ENCODE results near the gene RAB25. TPM values are rescaled to one million over a fixed set of nuclear protein-coding genes. Genes with fewer than 3 reads are reported as not detected.

The RAB25 gene
- total RNA-seq, 1 donor from 2014 or later, result 3.1 TPM

GRCh38 chr1:156080863-156081179, 19.9 kb downstream of the RAB25 start:
- no peak for FAIRE-seq
- DNase-seq (ENCODE audit: low read depth), result no peak
- H3K4me1 ChIP-seq (ENCODE audit: insufficient read depth, low read length), result peaks cover 37% of the 10 kb centered on the region
- H3K79me2 ChIP-seq (ENCODE audit: insufficient read depth, low read length), result peaks cover 91% of the 10 kb centered on the region
- peak overlapping the region; percentile 94 for H3K4me2 ChIP-seq (ENCODE audit: low read length)
- H3K36me3 ChIP-seq (ENCODE audit: insufficient read depth, low read length), result peaks cover 2% of the 10 kb centered on the region
- peak overlapping the region; percentile 97 for H3K4me3 Mint-ChIP-seq (ENCODE audit: unreplicated experiment)
- no peaks in the 10 kb centered on the region for H3K27me3 Mint-ChIP-seq (ENCODE audit: low read depth, unreplicated experiment)
- peak overlapping the region; percentile 91 for H3K4me3 ChIP-seq (ENCODE audit: insufficient read depth, low read depth, low read length)
- peaks cover 14% of the 10 kb centered on the region for H3K36me3 Mint-ChIP-seq (ENCODE audit: low read depth, unreplicated experiment)
- no peaks in the 10 kb centered on the region for H3K9me3 ChIP-seq (ENCODE audit: insufficient read depth, low read depth, low read length)
- no peaks in the 10 kb centered on the region for H3K27me3 ChIP-seq (ENCODE audit: insufficient read depth, low read length)
- H3K4me1 Mint-ChIP-seq (ENCODE audit: low read depth, unreplicated experiment), result peaks cover 37% of the 10 kb centered on the region
- TF ChIP-seq EZH2 (IDR thresholded peaks at IDR 0.05; ENCODE audit: insufficient read depth, low read length) (no peak), CTCF (IDR thresholded peaks at IDR 0.05; ENCODE audit: insufficient read depth, low read depth, low read length) (no peak)
- H3K27ac ChIP-seq (ENCODE audit: low read depth, low read length), result peak overlapping the region; percentile 57
- peak overlapping the region; percentile 77 for H3K27ac Mint-ChIP-seq (ENCODE audit: unreplicated experiment)
- peaks cover 75% of the 10 kb centered on the region for H4K20me1 ChIP-seq (ENCODE audit: insufficient read depth, low read length)
- H3K9ac ChIP-seq (ENCODE audit: low read length), result peak overlapping the region; percentile 94
- peak overlapping the region; percentile 45 for H2AFZ ChIP-seq (ENCODE audit: low read depth, low read length)
- H3K9me3 Mint-ChIP-seq (ENCODE audit: unreplicated experiment), result no peaks in the 10 kb centered on the region

- Mint-ChIP-seq H3K9me3 (ENCODE audit: unreplicated experiment) (no peaks in the 10 kb centered on the region), H3K4me3 (ENCODE audit: unreplicated experiment) (peak overlapping the region; percentile 97), H3K4me1 (ENCODE audit: low read depth, unreplicated experiment) (peaks cover 39% of the 10 kb centered on the region), H3K27ac (ENCODE audit: unreplicated experiment) (peak overlapping the region; percentile 77), H3K36me3 (ENCODE audit: low read depth, unreplicated experiment) (peaks cover 16% of the 10 kb centered on the region), H3K27me3 (ENCODE audit: low read depth, unreplicated experiment) (no peaks in the 10 kb centered on the region)
- Histone ChIP-seq H4K20me1 (ENCODE audit: insufficient read depth, low read length) (peaks cover 75% of the 10 kb centered on the region), H3K27me3 (ENCODE audit: insufficient read depth, low read length) (no peaks in the 10 kb centered on the region), H3K4me3 (ENCODE audit: insufficient read depth, low read depth, low read length) (peak overlapping the region; percentile 91), H3K9ac (ENCODE audit: low read length) (peak overlapping the region; percentile 94), H3K4me2 (ENCODE audit: low read length) (peak overlapping the region; percentile 94), H2AFZ (ENCODE audit: low read depth, low read length) (peak overlapping the region; percentile 45), H3K36me3 (ENCODE audit: insufficient read depth, low read length) (peaks cover 2% of the 10 kb centered on the region), H3K9me3 (ENCODE audit: insufficient read depth, low read depth, low read length) (no peaks in the 10 kb centered on the region), H3K4me1 (ENCODE audit: insufficient read depth, low read length) (peaks cover 40% of the 10 kb centered on the region), H3K27ac (ENCODE audit: low read depth, low read length) (peak overlapping the region; percentile 57), H3K79me2 (ENCODE audit: insufficient read depth, low read length) (peaks cover 86% of the 10 kb centered on the region)
- TF ChIP-seq EZH2 (IDR thresholded peaks at IDR 0.05; ENCODE audit: insufficient read depth, low read length) (no peak), CTCF (IDR thresholded peaks at IDR 0.05; ENCODE audit: insufficient read depth, low read depth, low read length) (no peak)
- FAIRE-seq (no peak), DNase-seq (ENCODE audit: low read depth) (no peak)
Observed at GRCh38 chr1:156081180-156081916, 20.4 kb downstream of the RAB25 start.

- Histone ChIP-seq H3K36me3 (ENCODE audit: insufficient read depth, low read length) (peaks cover 2% of the 10 kb centered on the region), H3K4me3 (ENCODE audit: insufficient read depth, low read depth, low read length) (peak overlapping the region; percentile 71), H2AFZ (ENCODE audit: low read depth, low read length) (no peak overlapping the region), H3K9me3 (ENCODE audit: insufficient read depth, low read depth, low read length) (no peaks in the 10 kb centered on the region), H4K20me1 (ENCODE audit: insufficient read depth, low read length) (peaks cover 71% of the 10 kb centered on the region), H3K27ac (ENCODE audit: low read depth, low read length) (peak overlapping the region; percentile 61), H3K79me2 (ENCODE audit: insufficient read depth, low read length) (peaks cover 80% of the 10 kb centered on the region), H3K4me2 (ENCODE audit: low read length) (peak overlapping the region; percentile 94), H3K4me1 (ENCODE audit: insufficient read depth, low read length) (peaks cover 38% of the 10 kb centered on the region), H3K9ac (ENCODE audit: low read length) (peak overlapping the region; percentile 94), H3K27me3 (ENCODE audit: insufficient read depth, low read length) (no peaks in the 10 kb centered on the region)
- H3K27ac Mint-ChIP-seq (ENCODE audit: unreplicated experiment), result no peak overlapping the region
- no peaks in the 10 kb centered on the region for H3K27me3 Mint-ChIP-seq (ENCODE audit: low read depth, unreplicated experiment)
- H3K9me3 Mint-ChIP-seq (ENCODE audit: unreplicated experiment), result no peaks in the 10 kb centered on the region
- H3K4me1 Mint-ChIP-seq (ENCODE audit: low read depth, unreplicated experiment), result peaks cover 43% of the 10 kb centered on the region
- FAIRE-seq (no peak), DNase-seq (ENCODE audit: low read depth) (no peak)
- TF ChIP-seq CTCF (IDR thresholded peaks at IDR 0.05; ENCODE audit: insufficient read depth, low read depth, low read length), result no peak
- no peak for TF ChIP-seq EZH2 (IDR thresholded peaks at IDR 0.05; ENCODE audit: insufficient read depth, low read length)
- H3K36me3 Mint-ChIP-seq (ENCODE audit: low read depth, unreplicated experiment), result peaks cover 16% of the 10 kb centered on the region
- H3K4me3 Mint-ChIP-seq (ENCODE audit: unreplicated experiment), result peak overlapping the region; percentile 86
Observed at GRCh38 chr1:156081917-156082308, 21.0 kb downstream of the RAB25 start.

Measured in astrocyte (in vitro differentiated cells and primary cell).